ENCODE measurements around the gene IFT122.

Gene IFT122

DNA sequence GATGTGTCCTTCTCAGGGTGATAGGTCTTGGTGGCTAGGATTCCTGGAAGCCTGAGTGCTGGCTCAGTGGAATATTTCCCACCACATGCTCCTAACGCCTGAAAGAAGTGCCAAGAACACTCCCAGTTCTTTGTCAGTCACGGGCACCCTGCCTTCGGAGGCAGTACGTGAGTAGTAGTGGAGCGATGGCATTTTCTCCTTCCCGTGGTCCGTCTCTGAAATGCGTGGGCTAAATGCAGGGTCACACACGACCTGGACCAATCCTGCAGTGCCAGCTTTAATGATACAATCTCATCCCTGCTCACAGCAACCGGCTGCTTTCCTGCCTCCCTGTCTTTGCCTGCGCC is 117.5 kb downstream of the IFT122 start:
- no peak for DNase-seq (ENCODE audit: low read depth)

DNA sequence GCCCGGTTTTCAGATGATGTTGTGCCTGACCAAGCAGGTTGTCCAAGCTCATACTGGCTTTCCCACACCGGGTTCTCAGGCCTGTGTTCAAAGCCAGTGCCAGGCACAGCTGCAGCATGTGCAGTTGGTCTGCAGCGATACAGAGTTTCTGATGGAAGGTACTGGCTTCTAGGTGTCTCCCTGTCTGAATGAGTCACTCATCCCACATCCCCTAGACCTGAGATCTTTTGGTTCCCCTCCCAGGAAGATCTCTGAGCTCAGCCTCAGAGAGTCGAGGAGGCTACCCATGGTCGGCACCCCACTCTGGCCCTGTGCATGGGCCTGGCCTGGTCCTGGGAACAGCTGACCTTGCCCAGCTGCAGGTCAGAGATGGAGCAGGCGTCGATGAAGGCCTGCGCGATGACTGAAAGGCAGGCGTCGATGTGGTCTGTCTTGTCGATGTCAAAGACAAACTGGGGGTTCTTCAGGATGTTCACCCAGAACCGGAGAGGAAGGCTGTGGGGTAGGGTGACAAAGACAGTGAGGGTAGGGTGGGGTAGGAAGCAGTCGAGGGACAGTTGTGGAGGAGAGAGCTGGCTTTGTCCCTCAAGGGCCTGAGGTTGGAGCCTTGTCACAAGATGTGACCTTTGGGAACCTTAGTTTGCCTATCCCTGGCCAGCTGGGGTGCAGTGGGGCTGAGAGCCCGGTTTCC is 118.2 kb downstream of the IFT122 start:
- no peak for DNase-seq (ENCODE audit: low read depth)

DNA sequence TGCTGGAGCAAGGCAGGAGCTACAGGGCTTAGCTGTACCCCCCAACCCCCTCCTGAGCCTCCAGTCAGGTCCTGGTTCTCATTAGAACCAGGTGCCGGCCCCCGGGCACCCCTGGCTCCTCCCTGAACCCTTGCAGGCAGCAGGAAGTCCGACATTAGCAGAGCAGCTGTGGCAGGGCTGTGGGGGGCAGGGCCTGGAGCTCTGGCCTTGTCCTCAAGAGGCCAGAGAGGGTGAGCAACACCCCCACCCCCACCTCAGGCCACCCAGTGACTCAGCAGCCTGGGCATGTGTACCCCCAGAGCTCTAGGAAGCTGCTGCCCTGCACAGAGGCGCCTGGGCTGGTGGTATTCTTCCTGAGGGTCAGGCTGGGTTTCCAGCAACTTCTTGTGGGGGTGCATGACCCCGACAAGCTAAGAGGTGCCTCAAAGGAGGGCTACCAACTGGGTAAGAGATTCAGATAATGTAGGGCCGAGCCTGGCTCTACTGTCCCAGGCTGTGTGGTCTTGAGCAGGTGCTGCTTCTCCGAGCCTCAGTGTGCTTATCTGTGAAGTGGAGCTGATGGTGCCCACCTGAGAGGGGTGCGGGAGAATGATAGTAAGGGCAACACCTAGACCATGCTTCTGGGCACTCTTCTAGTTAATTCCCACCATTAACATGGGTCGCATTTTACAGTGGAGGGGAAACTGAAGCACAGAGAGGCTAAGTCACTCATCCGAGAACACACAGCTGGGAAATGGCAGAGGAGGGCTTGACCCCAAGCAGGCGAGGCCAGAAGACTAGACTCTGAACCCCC is 118.9 kb downstream of the IFT122 start:
- no peak for DNase-seq (ENCODE audit: low read depth)

DNA sequence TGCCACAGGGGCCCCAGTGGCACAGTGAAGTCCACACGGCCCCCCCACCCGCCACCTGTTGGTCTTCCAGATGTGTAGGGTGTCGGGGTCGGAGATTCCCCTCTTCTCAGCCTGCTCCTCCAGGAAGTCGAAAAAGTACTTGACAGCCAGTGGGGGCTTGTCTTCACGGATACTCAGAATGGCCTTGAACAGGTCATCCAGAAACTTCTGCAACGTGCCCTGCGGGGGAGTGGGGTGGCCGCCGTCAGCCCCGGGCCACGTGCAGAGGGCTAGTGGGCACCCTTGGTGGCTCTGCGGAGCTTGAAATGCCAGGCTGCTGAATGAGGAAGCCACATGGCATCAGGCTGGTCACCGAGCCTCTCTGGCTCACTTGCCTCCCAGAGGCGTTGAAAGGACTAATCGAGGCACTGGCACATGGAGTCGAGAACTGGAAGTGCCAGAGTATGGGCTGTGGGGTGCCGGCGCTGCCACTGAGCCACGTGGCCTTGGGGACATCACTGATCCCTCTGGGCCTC is 119.6 kb downstream of the IFT122 start:
- no peak for DNase-seq (ENCODE audit: low read depth)

DNA sequence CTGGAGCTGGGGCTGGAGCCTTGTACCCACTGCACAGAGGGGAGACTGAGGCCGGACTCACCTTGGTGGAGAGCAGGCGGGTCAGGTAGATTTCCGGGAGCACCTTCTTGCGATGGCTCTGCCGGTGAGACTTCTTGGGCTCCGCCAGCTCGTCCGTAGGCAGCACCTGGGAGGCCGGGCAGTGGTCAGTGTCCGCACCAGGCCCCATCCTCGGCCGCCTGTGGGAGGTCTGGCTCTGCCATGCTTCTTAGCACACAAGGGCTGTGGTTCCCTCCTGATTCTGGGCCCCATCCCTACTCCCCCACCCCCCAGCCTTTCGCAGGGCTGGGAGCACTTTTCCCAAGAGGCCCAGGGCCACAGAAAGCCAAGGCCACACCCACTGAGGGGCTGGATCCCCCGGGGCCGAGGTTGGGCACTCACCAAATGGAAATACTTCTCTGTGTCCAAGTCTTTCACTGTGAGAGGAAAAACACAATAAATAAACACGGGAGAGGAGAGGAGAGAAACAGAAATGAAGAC is 120.3 kb downstream of the IFT122 start:
- no peak for DNase-seq (ENCODE audit: low read depth)

DNA sequence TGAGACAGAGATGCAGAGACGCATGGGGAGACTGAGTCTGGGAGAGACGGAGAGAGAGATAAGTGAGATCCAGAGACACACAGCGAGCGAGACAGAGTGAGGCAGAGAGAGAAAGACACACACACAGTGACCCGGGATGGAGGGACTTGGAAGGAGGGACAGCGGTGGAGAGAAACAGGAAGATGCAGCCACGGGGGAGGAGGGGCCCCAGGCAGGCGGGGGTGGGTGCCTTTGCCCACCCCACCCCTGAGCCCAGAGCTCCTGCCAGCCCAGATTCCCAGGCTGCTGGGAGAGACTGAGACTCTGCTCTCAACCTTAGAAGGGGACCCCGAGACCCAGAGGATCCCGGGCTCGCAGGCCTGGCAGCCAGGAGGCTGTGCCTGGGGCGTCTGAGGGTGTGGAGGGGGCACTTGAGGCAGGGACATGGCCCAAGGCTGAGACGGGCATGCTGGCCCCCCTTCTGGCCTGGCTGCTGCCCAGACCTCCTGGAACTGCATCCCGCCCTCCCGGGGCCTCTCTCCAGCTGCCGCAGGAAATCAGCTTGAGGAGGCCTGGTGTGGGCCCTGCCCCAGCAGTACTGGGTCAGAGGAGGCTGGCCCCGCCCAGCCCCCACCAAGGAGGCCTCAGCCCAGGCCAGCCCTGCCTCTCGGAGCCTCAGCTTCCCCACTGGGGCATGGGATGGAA is 121.0 kb downstream of the IFT122 start:
- DNase-seq (ENCODE audit: low read depth) = no peak

DNA sequence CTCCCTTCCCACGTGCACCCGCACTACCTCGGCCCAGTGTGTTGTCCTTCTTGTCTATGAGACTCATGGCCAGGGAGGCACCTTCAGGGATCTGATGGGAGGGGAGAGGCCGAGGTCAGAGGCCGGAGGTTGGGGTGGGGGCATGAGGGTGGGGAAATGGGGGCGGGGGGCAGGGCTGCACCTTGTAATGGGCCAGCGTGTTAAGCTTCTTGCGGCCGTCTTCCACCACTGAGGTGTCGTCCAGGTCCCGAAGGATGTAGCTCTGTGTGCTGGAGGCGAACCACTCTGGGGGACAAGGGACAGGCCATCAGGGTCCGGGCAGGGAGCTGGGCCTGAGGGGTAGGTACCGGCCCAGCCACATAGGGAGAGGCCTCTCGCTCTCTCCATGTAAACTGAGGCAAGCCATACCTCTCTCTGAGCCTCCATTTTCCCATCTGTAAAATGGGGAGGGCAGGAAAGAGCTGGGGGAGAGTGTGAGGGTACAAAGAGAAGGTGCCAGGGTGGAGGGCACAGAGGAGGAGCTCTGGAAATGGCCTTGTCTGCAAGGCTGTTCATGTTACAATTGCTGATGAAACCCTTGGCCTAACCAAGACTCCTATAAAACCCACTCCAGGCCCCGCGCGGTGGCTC is 121.7 kb downstream of the IFT122 start:
- DNase-seq (ENCODE audit: low read depth) = no peak

DNA sequence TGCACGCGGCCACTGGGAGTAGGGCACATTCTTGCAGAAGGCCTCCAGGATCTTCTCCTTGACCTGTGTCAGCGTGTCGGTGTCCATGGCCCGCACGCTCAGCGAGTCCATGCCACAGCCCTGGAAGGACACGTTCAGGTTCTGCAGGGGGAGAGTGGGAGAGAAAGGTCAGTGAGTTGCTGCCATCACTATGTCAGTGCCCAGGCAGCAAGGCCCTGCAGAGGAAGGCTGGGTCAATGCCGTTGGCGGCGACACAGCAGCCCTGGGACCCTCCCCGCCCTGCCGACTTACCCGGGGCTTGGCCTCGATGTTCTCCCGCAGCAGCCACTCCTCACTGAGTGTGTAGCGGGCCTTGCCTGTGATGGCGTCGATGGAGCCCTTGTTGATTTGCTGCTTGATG is 122.8 kb downstream of the IFT122 start:
- no peak for DNase-seq (ENCODE audit: low read depth)

DNA sequence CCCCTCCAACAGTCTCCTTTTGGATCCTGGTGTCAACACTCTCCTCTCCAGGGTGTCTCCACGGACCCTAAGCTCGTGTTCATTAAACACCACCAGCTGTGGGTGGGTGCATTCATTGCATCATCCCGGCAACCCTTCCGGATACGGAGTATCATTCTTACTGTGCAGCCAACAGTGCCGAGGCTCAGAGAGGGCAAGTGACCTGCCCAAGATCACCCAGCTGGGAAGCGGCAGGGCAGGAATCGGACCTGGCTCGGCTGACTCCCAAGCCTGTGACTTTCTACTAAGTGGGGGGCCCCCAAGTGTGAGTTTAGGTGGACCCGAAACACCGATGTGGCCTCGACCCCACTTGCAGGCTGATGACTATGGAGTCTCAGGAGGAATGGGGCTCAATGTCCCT is 123.3 kb downstream of the IFT122 start:
- no peak for DNase-seq (ENCODE audit: low read depth)

DNA sequence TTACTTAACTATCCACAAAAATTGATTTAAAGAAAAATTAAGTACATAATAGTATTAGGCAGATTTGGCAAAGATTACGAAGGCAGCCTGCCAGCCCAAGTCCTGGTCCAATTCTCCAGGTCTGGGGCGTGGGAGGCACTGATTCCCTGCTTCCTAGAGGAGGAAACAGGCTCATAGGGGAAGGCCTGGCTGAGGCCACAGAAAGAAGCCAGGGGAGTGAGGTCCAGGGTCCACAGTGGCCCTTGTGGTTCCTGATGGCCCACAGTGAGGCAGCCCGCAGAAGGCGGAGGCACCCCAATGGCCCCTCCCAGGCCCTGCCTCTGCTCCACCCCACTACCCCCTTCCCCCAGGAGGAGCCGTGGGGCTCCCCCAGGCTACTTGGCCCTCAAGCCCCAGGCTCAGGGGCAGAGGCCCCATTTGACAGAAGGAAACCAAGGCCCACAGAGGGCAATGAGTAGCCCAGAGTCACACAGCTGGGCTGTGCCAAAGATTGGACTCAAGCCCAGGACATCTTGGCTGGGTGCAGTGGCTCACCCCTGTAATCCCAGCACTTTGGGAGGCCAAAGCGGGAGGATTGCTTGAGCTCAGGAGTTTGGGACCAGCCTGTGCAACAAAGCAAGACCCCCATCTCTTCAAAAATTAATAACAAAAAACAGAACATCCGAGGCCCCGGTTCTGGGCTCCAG is 124.0 kb downstream of the IFT122 start:
- DNase-seq (ENCODE audit: low read depth) = no peak

DNA sequence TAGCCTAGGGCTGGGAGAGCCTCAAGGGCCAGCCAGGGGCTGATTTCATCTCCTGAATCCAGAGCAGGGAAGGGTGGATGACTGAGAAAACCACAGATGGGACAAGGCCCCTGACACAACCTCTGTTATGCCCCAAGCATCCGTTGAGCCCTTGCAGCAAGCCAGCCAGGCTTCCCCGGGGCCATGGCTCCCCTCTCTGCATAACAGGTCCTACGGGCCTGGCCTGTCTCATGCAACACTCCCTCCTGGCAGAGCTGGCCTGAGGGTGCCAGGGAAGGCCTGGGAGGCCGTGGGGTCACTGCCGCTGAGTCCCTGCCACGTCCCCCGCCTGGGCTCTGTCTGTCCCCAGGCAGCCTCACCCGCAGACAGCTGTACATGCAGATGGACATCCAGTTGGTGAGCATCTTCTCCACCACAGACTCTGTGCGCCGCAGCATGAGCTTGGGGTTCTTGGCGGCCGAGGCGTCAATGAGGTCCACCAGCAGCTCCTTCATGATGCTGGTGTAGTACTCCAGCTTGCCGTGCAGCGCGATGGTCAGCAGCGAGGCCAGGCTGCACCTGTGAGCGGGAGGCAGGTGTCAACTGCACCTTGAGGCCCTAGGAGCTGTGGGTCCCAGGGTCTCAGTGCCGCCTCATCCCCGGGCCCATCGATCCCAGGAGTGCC is 125.1 kb downstream of the IFT122 start:
- no peak for DNase-seq (ENCODE audit: low read depth)

DNA sequence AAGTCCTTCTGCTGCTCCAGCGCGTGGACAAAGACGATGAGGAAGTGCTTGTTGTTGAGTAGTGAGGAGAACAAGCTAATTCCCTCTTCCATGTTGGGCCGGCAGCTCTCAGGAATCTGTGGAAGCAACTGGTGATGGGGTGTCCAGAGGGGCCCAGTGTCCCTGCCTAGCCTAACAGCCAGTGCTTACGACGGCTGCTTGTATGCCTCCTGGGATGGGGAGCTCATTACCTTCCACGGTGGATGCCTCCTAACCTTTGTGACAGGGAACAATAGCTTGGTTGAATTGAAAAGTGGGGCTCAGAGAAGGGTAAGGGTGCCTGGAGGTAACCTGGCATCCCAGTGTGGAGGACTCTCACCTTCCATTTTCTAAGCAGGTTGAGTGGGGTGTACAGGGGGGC is 125.9 kb downstream of the IFT122 start:
- DNase-seq (ENCODE audit: low read depth) = no peak

DNA sequence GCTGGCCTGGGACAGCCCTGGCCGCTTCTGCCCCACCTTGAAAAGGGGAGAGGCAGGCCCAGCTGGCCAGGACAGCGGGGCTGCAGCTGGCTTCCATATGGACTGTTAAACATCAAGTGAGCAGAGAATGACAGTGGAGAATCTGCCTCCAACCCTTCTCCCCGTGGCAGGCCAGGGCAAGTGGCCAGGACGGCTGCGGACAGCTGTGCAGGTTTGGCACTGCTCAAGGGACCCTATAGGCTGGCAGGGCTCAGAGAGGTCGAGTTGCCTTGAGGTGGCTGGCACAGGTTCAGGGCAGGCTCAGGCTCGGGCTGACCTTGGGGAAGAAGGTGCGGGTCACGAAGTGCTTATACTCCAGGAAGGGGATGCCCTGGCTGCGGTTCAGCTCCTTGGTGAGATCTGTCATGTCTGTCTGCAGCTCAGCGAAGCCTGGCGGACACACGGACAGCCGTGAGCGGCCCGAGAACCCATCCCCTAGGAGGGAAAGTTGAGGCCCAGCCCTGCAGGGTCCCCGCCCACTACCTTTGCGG is 127.2 kb downstream of the IFT122 start:
- DNase-seq (ENCODE audit: low read depth) = no peak

DNA sequence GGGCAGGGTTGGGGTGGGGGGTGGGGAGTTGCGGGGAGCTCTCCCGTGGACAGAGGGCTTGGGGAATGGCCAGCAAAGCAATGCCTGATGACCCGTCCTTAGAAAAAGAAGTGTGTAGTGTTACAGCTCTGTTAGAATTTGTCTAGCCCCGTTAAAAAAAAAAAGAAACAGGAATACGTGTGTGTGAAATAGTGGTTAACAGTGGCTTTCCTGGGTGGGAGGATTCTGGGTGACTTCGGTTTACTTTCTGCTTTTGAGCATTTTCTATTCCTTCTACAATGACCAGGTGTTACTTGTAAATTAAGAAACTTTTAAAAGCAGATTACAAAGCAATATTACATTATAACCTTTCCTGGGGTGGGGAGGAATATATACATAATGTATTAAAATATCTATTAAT is 127.9 kb downstream of the IFT122 start:
- DNase-seq (ENCODE audit: low read depth) = no peak

DNA sequence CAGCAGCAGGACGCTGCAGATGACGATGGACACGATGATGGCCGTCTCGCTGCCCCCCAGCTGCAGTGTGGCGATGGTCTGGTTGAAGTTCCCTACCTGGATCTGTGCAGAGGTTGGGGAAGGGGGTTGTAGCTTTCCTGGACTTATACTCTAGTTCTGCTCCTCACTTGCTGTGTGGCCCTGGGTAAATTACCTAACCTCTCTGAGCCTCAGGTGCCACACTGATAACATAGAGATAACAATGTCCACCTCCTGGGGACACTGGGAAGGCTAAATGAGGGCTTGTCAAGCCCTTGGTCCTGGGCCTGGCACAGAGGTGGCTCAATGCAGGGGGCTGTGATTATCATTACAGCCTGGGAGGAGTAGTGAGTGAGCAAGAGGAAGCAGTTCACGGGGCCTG is 129.8 kb downstream of the IFT122 start:
- no peak for DNase-seq (ENCODE audit: low read depth)

Data from activated gamma-delta T cell treated with anti-CD3 and anti-CD28 coated beads, Interleukin-2, amount 50 U/mL, for 16 hours (primary cell).